Effector memory CD4-positive, alpha-beta T cell (primary cell): ENCODE data around the gene USP9X.
"Not testable (repeated sequence)": the region's sequence is repeated elsewhere in the genome, so short reads cannot be mapped to it uniquely, and the experiment has no call there.

ENCODE experiments used
- DNase-seq, 3 donors: peaks; one replicate each; pipeline ENCODE4 v3.0.0-alpha.2; 2020
- H3K27ac ChIP-seq: 2 replicates; pipeline ENCODE4 v1.7.0; 2013; ENCODE audit warnings: mild to moderate bottlenecking, low read length, moderate library complexity; ENCODE audit not compliant: insufficient read depth, poor library complexity, severe bottlenecking
- H3K27me3 ChIP-seq: replicated peaks from 2 replicates; pipeline ENCODE4 v1.7.0; 2013; ENCODE audit warnings: mild to moderate bottlenecking, low read length; ENCODE audit not compliant: insufficient read depth, control insufficient read depth, poor library complexity, severe bottlenecking
- H3K36me3 ChIP-seq: 2 replicates; pipeline ENCODE4 v1.7.0; 2013; ENCODE audit warnings: mild to moderate bottlenecking, low read length, moderate library complexity; ENCODE audit not compliant: control insufficient read depth, insufficient read depth
- H3K4me1 ChIP-seq: 2 replicates; pipeline ENCODE4 v1.7.0; 2013; ENCODE audit warnings: low read length, mild to moderate bottlenecking; ENCODE audit not compliant: control insufficient read depth, insufficient read depth, poor library complexity, severe bottlenecking
- H3K4me3 ChIP-seq: 2 replicates; pipeline ENCODE4 v1.7.0; 2013; ENCODE audit warnings: low read length, low read depth, mild to moderate bottlenecking; ENCODE audit not compliant: insufficient read depth, poor library complexity, severe bottlenecking
- H3K9me3 ChIP-seq: 2 replicates; pipeline ENCODE4 v1.7.0; 2013; ENCODE audit warnings: mild to moderate bottlenecking, low read length, moderate library complexity; ENCODE audit not compliant: control insufficient read depth

Gene USP9X

GRCh38 chrX:41177297-41177696 lies 92.1 kb downstream of the USP9X start:
- Histone ChIP-seq H3K9me3 (no peaks in the 10 kb centered on the region), H3K36me3 (peaks cover 21% of the 10 kb centered on the region)

GRCh38 chrX:41178201-41178600 lies 93.0 kb downstream of the USP9X start:
- H3K27ac ChIP-seq = no peak overlapping the region
- no peak for DNase-seq
- H3K27me3 ChIP-seq = no peaks in the 10 kb centered on the region
- H3K4me1 ChIP-seq = no peaks in the 10 kb centered on the region
- H3K36me3 ChIP-seq = peaks cover 16% of the 10 kb centered on the region
- no peaks in the 10 kb centered on the region for H3K9me3 ChIP-seq
- H3K4me3 ChIP-seq = no peak overlapping the region

More at GRCh38 chrX:41177297-41177696, 92.1 kb downstream of the USP9X start:
- H3K4me3 ChIP-seq = no peak overlapping the region
- no peak overlapping the region for H3K27ac ChIP-seq
- H3K27me3 ChIP-seq = no peaks in the 10 kb centered on the region
- DNase-seq = no peak
- no peaks in the 10 kb centered on the region for H3K4me1 ChIP-seq

GRCh38 chrX:41180194-41180908 lies 95.1 kb downstream of the USP9X start:
- Histone ChIP-seq H3K27ac (no peak overlapping the region), H3K4me1 (no peaks in the 10 kb centered on the region), H3K36me3 (peaks cover 16% of the 10 kb centered on the region), H3K27me3 (no peaks in the 10 kb centered on the region), H3K4me3 (no peak overlapping the region), H3K9me3 (no peaks in the 10 kb centered on the region)
- peak in 2 of 3 donors; percentile 11 to 18 for DNase-seq

GRCh38 chrX:41184312-41184711 lies 99.1 kb downstream of the USP9X start:
- Histone ChIP-seq H3K4me1 (no peaks in the 10 kb centered on the region), H3K27ac (no peak overlapping the region), H3K4me3 (no peak overlapping the region), H3K9me3 (no peaks in the 10 kb centered on the region), H3K27me3 (no peaks in the 10 kb centered on the region), H3K36me3 (peaks cover 31% of the 10 kb centered on the region)
- no peak for DNase-seq

- H3K27me3 ChIP-seq, H3K27ac ChIP-seq, H3K9me3 ChIP-seq, DNase-seq, H3K4me3 ChIP-seq, H3K4me1 ChIP-seq: not testable (repeated sequence)
- peaks cover 27% of the 10 kb centered on the region for H3K36me3 ChIP-seq
These were observed 101.7 kb downstream of the USP9X start for GRCh38 chrX:41186946-41187345.

GRCh38 chrX:41189156-41189555 lies 103.9 kb downstream of the USP9X start:
- Histone ChIP-seq H3K36me3 (peaks cover 27% of the 10 kb centered on the region), H3K27ac (no peak overlapping the region), H3K4me3 (no peak overlapping the region), H3K27me3 (no peaks in the 10 kb centered on the region), H3K9me3 (no peaks in the 10 kb centered on the region), H3K4me1 (no peaks in the 10 kb centered on the region)
- no peak for DNase-seq

GRCh38 chrX:41192880-41193279 lies 107.6 kb downstream of the USP9X start:
- H3K27me3 ChIP-seq = no peaks in the 10 kb centered on the region
- H3K4me3 ChIP-seq = no peak overlapping the region
- no peak overlapping the region for H3K27ac ChIP-seq
- DNase-seq = no peak
- no peaks in the 10 kb centered on the region for H3K9me3 ChIP-seq
- no peaks in the 10 kb centered on the region for H3K4me1 ChIP-seq
- peaks cover 24% of the 10 kb centered on the region for H3K36me3 ChIP-seq

- Histone ChIP-seq H3K27me3 (no peaks in the 10 kb centered on the region), H3K27ac (no peak overlapping the region), H3K36me3 (peaks cover 54% of the 10 kb centered on the region), H3K4me1 (no peaks in the 10 kb centered on the region), H3K9me3 (no peaks in the 10 kb centered on the region), H3K4me3 (no peak overlapping the region)
- no peak for DNase-seq
These were observed 113.2 kb downstream of the USP9X start for GRCh38 chrX:41198410-41198809.

GRCh38 chrX:41200785-41201184 lies 115.5 kb downstream of the USP9X start:
- H3K36me3 ChIP-seq = peaks cover 58% of the 10 kb centered on the region
- no peaks in the 10 kb centered on the region for H3K9me3 ChIP-seq
- H3K27ac ChIP-seq = no peak overlapping the region
- H3K4me1 ChIP-seq = no peaks in the 10 kb centered on the region
- no peak for DNase-seq
- H3K27me3 ChIP-seq = no peaks in the 10 kb centered on the region
- H3K4me3 ChIP-seq = no peak overlapping the region

- H3K9me3 ChIP-seq = no peaks in the 10 kb centered on the region
- no peak for DNase-seq
- no peak overlapping the region for H3K4me3 ChIP-seq
- H3K4me1 ChIP-seq = no peaks in the 10 kb centered on the region
- H3K36me3 ChIP-seq = peaks cover 62% of the 10 kb centered on the region
- H3K27me3 ChIP-seq = no peaks in the 10 kb centered on the region
- H3K27ac ChIP-seq = no peak overlapping the region
These were observed 124.6 kb downstream of the USP9X start for GRCh38 chrX:41209853-41210252.
